ENCODE data around the gene FCHO2.

The FCHO2 gene

GRCh38 chr5:73135429-73136054, 179.7 kb downstream of the FCHO2 start:
- TF ChIP-seq CTCF (IDR thresholded peaks at IDR 0.05; ENCODE audit: insufficient read depth, low read length, missing control alignments) = peak; percentile 54
- H3K4me3 ChIP-seq (ENCODE audit: low read depth, low read length) = no peak overlapping the region
- DNase-seq (ENCODE audit: low read depth, low spot score) = no peak
- CTCF ChIA-PET = interaction anchor here (0.6 to 6.3 kb wide), 17 partner anchors 8 to 401 kb away, joined by 3 to 59 read pairs (median 5); partner anchors contain the start of gene TMEM171
- POLR2A ChIA-PET = no interaction called here

GRCh38 chr5:73136055-73136562, 180.3 kb downstream of the FCHO2 start:
- ChIA-PET CTCF (interaction anchor here (1.2 to 6.3 kb wide), 13 partner anchors 8 to 401 kb away, joined by 3 to 59 read pairs (median 5); partner anchors contain the start of gene TMEM171), POLR2A (no interaction called here)
- no peak for TF ChIP-seq CTCF (IDR thresholded peaks at IDR 0.05; ENCODE audit: insufficient read depth, low read length, missing control alignments)
- no peak overlapping the region for H3K4me3 ChIP-seq (ENCODE audit: low read depth, low read length)
- no peak for DNase-seq (ENCODE audit: low read depth, low spot score)

GRCh38 chr5:73137563-73138530, 182.0 kb downstream of the FCHO2 start:
- TF ChIP-seq CTCF (IDR thresholded peaks at IDR 0.05; ENCODE audit: insufficient read depth, low read length, missing control alignments) = no peak
- no peak overlapping the region for H3K4me3 ChIP-seq (ENCODE audit: low read depth, low read length)
- DNase-seq (ENCODE audit: low read depth, low spot score) = no peak
- CTCF ChIA-PET = interaction anchor here (1.0 to 6.3 kb wide), 7 partner anchors 11 to 79 kb away, joined by 3 to 59 read pairs (median 17); partner anchors contain the start of gene TMEM171
- POLR2A ChIA-PET = no interaction called here

GRCh38 chr5:73139485-73139884, 183.6 kb downstream of the FCHO2 start:
- TF ChIP-seq CTCF (IDR thresholded peaks at IDR 0.05; ENCODE audit: insufficient read depth, low read length, missing control alignments) = no peak
- POLR2A ChIA-PET = no interaction called here
- CTCF ChIA-PET = interaction anchor here (1.2 to 1.5 kb wide), 2 partner anchors 14 to 76 kb away, joined by 3 read pairs; no protein-coding TSS in a partner anchor

More at GRCh38 chr5:73139485-73139884, 183.6 kb downstream of the FCHO2 start:
- H3K4me3 ChIP-seq (ENCODE audit: low read depth, low read length) = no peak overlapping the region
- DNase-seq (ENCODE audit: low read depth, low spot score) = no peak
